H9 (cell line): Measurements from ENCODE around the gene RASSF3. TPM values are rescaled to one million over a fixed set of nuclear protein-coding genes. Genes with fewer than 3 reads are reported as not detected.

Experiments
- DNase-seq: peaks from one replicate; pipeline ENCODE4 v3.0.0-alpha.2; 2017
- H2AFZ ChIP-seq: one replicate; pipeline ENCODE4 v1.6.1; 2013; ENCODE audit warnings: mild to moderate bottlenecking, low read length, control low read depth, moderate library complexity
- H2AK5ac ChIP-seq: 2 replicates; pipeline ENCODE4 v1.6.1; 2013; ENCODE audit warnings: low read length, control low read depth, mixed read lengths; ENCODE audit not compliant: insufficient read length
- H2BK120ac ChIP-seq: one replicate; pipeline ENCODE4 v1.6.1; 2013; ENCODE audit warnings: low read depth, mild to moderate bottlenecking, low read length, control low read depth, inconsistent platforms; ENCODE audit not compliant: poor library complexity, severe bottlenecking
- H2BK12ac ChIP-seq: 2 replicates; pipeline ENCODE4 v1.6.1; 2013; ENCODE audit warnings: low read length, control low read depth, mixed read lengths, low read depth; ENCODE audit not compliant: insufficient read length
- H2BK15ac ChIP-seq: 2 replicates; pipeline ENCODE4 v1.6.1; 2013; ENCODE audit warnings: low read depth, low read length, control low read depth
- H2BK20ac ChIP-seq: one replicate; pipeline ENCODE4 v1.6.1; 2013; ENCODE audit warnings: low read depth, mild to moderate bottlenecking, low read length, control low read depth, inconsistent platforms; ENCODE audit not compliant: poor library complexity, severe bottlenecking
- H2BK5ac ChIP-seq: 2 replicates; pipeline ENCODE4 v1.6.1; 2013; ENCODE audit warnings: low read length, control low read depth, mixed read lengths; ENCODE audit not compliant: insufficient read length
- H3K14ac ChIP-seq: 2 replicates; pipeline ENCODE4 v1.6.1; 2013; ENCODE audit warnings: low read length, control low read depth; ENCODE audit not compliant: insufficient read depth
- H3K18ac ChIP-seq: 2 replicates; pipeline ENCODE4 v1.6.1; 2013; ENCODE audit warnings: low read depth, mild to moderate bottlenecking, mixed read lengths, low read length, control low read depth; ENCODE audit not compliant: insufficient read length
- H3K23ac ChIP-seq: 2 replicates; pipeline ENCODE4 v1.6.1; 2013; ENCODE audit warnings: low read length, control low read depth, mixed read lengths, low read depth; ENCODE audit not compliant: insufficient read length
- H3K23me2 ChIP-seq: 2 replicates; pipeline ENCODE4 v1.6.1; 2013; ENCODE audit warnings: low read depth, mild to moderate bottlenecking, mixed read lengths, low read length, control low read depth; ENCODE audit not compliant: insufficient read length, poor library complexity, severe bottlenecking
- H3K27ac ChIP-seq: 2 replicates; pipeline ENCODE4 v1.5.1; 2013; ENCODE audit warnings: low read length, control low read depth, mixed read lengths, low read depth; ENCODE audit not compliant: insufficient read length
- H3K27me3 ChIP-seq: 2 replicates; pipeline ENCODE4 v1.6.1; 2013; ENCODE audit warnings: low read length, control low read depth, inconsistent platforms; ENCODE audit not compliant: insufficient read depth
- H3K4ac ChIP-seq: 2 replicates; pipeline ENCODE4 v1.6.1; 2013; ENCODE audit warnings: low read depth, mild to moderate bottlenecking, control low read depth, inconsistent platforms, low read length, moderate library complexity
- H3K4me1 ChIP-seq: 2 replicates; pipeline ENCODE4 v1.6.1; 2013; ENCODE audit warnings: low read length, control low read depth, inconsistent platforms; ENCODE audit not compliant: insufficient read depth
- H3K4me2 ChIP-seq: 2 replicates; pipeline ENCODE4 v1.6.1; 2013; ENCODE audit warnings: low read length, control low read depth, mixed read lengths; ENCODE audit not compliant: insufficient read length, insufficient read depth
- H3K56ac ChIP-seq: 2 replicates; pipeline ENCODE4 v1.6.1; 2013; ENCODE audit warnings: low read depth, mild to moderate bottlenecking, mixed read lengths, low read length, control low read depth; ENCODE audit not compliant: insufficient read length
- H3K79me1 ChIP-seq: 2 replicates; pipeline ENCODE4 v1.6.1; 2013; ENCODE audit warnings: low read depth, mild to moderate bottlenecking, moderate library complexity, low read length, control low read depth, inconsistent platforms; ENCODE audit not compliant: insufficient read depth, poor library complexity, severe bottlenecking
- H3K79me2 ChIP-seq: 2 replicates; pipeline ENCODE4 v1.6.1; 2013; ENCODE audit warnings: low read length, control low read depth, inconsistent platforms; ENCODE audit not compliant: insufficient read depth
- H3K9ac ChIP-seq: 2 replicates; pipeline ENCODE4 v1.6.1; 2013; ENCODE audit warnings: low read length, control low read depth, mixed read lengths; ENCODE audit not compliant: insufficient read length; ENCODE audit errors: extremely low read depth
- H3K9me3 ChIP-seq: one replicate; pipeline ENCODE4 v1.6.1; 2013; ENCODE audit warnings: low read depth, low read length, inconsistent platforms; ENCODE audit not compliant: control insufficient read depth
- H3T11ph ChIP-seq: one replicate; pipeline ENCODE4 v1.6.1; 2013; ENCODE audit warnings: mild to moderate bottlenecking, low read length, control low read depth, inconsistent platforms
- H4K20me1 ChIP-seq: one replicate; pipeline ENCODE4 v1.6.1; 2013; ENCODE audit not compliant: control insufficient read depth, insufficient read length, insufficient read depth
- H4K5ac ChIP-seq: 2 replicates; pipeline ENCODE4 v1.6.1; 2013; ENCODE audit warnings: low read depth, mild to moderate bottlenecking, mixed read lengths, low read length, control low read depth; ENCODE audit not compliant: insufficient read length
- H4K8ac ChIP-seq: replicated peaks from 2 replicates; pipeline ENCODE4 v1.6.1; 2013; ENCODE audit warnings: low read length, control low read depth, mixed read lengths, low read depth; ENCODE audit not compliant: insufficient read length
- H4K91ac ChIP-seq: 2 replicates; pipeline ENCODE4 v1.6.1; 2013; ENCODE audit warnings: low read depth, mild to moderate bottlenecking, moderate library complexity, mixed read lengths, low read length, control low read depth; ENCODE audit not compliant: insufficient read length
- H3K27ac Mint-ChIP-seq, 3 experiments: 2 replicates in 2 of 3; 3 replicates in 1 of 3; pipeline ENCODE4 v1.8.0; 2020 to 2021; ENCODE audit warnings: mixed read lengths in 3 of 3, mild to moderate bottlenecking in 1 of 3, moderate library complexity in 1 of 3
- H3K27me3 Mint-ChIP-seq: 2 replicates; pipeline ENCODE4 v1.8.0; 2021; ENCODE audit warnings: low read depth, mild to moderate bottlenecking, moderate library complexity, mixed read lengths
- H3K36me3 Mint-ChIP-seq, 3 experiments: 2 replicates in 2 of 3; 3 replicates in 1 of 3; pipeline ENCODE4 v1.8.0; 2020 to 2021; ENCODE audit warnings: low read depth in 3 of 3, mixed read lengths in 3 of 3; ENCODE audit not compliant: insufficient read depth in 1 of 3
- H3K4me1 Mint-ChIP-seq, 2 experiments: 2 replicates each; pipeline ENCODE4 v1.8.0; 2020; ENCODE audit warnings: mixed read lengths in 2 of 2
- H3K4me3 Mint-ChIP-seq, 2 experiments: 2 replicates in 1 of 2; 3 replicates in 1 of 2; pipeline ENCODE4 v1.8.0; 2020 to 2021; ENCODE audit warnings: mild to moderate bottlenecking in 2 of 2, mixed read lengths in 2 of 2, moderate library complexity in 1 of 2
- H3K9me3 Mint-ChIP-seq, 2 experiments: 2 replicates in 1 of 2; 3 replicates in 1 of 2; pipeline ENCODE4 v1.8.0; 2020; ENCODE audit warnings: mild to moderate bottlenecking in 2 of 2, mixed read lengths in 2 of 2, moderate library complexity in 1 of 2
- CTCF ChIP-seq: fragments of 200-600 bp; sonication (generic); conservative IDR thresholded peaks from 3 replicates; pipeline ENCODE4 v1.8.0; 2021; ENCODE audit warnings: antibody characterized with exemption, mild to moderate bottlenecking
- WGBS: extraction: QIAGEN DNeasy Blood & Tissue Kit; methylation state at CpG from one replicate; pipeline ENCODE4 v1.1.7; 2013; ENCODE audit warnings: missing lambda C conversion rate, low lambda C conversion rate, mixed read lengths; ENCODE audit not compliant: insufficient read length; ENCODE audit errors: extremely low coverage; 5-methylcytosine and 5-hydroxymethylcytosine counted together
- total RNA-seq: library from RNA; stranded (reverse); gene quantifications from 2 replicates; pipeline ENCODE4 v1.2.1, GENCODE V29; 2021

The RASSF3 gene
- total RNA-seq, 1 experiment from 2014 or later: 45.1 TPM

GRCh38 chr12:64611341-64612284, 1.3 kb downstream of the RASSF3 start:
- Histone ChIP-seq H4K8ac (no peak overlapping the region), H2BK20ac (no peak overlapping the region), H3K27me3 (no peaks in the 10 kb centered on the region), H3K9ac (peak overlapping the region; percentile 55), H4K91ac (no peak overlapping the region), H2AFZ (no peak overlapping the region), H3K79me2 (peaks cover 25% of the 10 kb centered on the region; the same call in 1 of the 2 replicates), H3K23me2 (peaks cover 24% of the 10 kb centered on the region), H2BK15ac (no peak overlapping the region), H2AK5ac (no peak overlapping the region), H3T11ph (no peak overlapping the region), H4K20me1 (no peaks in the 10 kb centered on the region), H2BK120ac (no peak overlapping the region), H3K14ac (peak overlapping the region; percentile 8; the same call in 1 of the 2 replicates), H3K4me2 (peak overlapping the region; percentile 91), H2BK5ac (no peak overlapping the region), H3K9me3 (no peaks in the 10 kb centered on the region), H3K23ac (no peak overlapping the region), H3K56ac (no peak overlapping the region), H3K4me1 (no peaks in the 10 kb centered on the region), H3K27ac (no peak overlapping the region), H3K18ac (no peak overlapping the region), H3K79me1 (peaks cover 11% of the 10 kb centered on the region), H2BK12ac (no peak overlapping the region), H4K5ac (no peak overlapping the region), H3K4ac (no peak overlapping the region)
- Mint-ChIP-seq H3K27me3 (no peaks in the 10 kb centered on the region), H3K4me1 (peaks cover 29 to 38% of the 10 kb centered on the region in 2 experiments), H3K4me3 (peak overlapping the region; percentile 87 to 94), H3K36me3 (peaks cover 3 to 21% (median 13%) of the 10 kb centered on the region in 3 experiments; a peak in 4 of 7 replicates), H3K9me3 (no peaks in the 10 kb centered on the region), H3K27ac (peak overlapping the region; percentile 40 to 92 (median 86); a peak in 4 of 7 replicates)
- no peak for TF ChIP-seq CTCF
- WGBS: no CpG with 5 or more reads among the region's 31 CpGs
- DNase-seq: no peak
